IPS DF 4.7 (cell line): ENCODE results near the gene UNC13C.
"Not testable (repeated sequence)": the region's sequence is repeated elsewhere in the genome, so short reads cannot be mapped to it uniquely, and the experiment has no call there.

Experiments used
- DNase-seq: peaks from one replicate; pipeline ENCODE4 v3.0.0-alpha.2; 2013; ENCODE audit warnings: low spot score; ENCODE audit errors: extremely low read depth

Gene UNC13C

DNA sequence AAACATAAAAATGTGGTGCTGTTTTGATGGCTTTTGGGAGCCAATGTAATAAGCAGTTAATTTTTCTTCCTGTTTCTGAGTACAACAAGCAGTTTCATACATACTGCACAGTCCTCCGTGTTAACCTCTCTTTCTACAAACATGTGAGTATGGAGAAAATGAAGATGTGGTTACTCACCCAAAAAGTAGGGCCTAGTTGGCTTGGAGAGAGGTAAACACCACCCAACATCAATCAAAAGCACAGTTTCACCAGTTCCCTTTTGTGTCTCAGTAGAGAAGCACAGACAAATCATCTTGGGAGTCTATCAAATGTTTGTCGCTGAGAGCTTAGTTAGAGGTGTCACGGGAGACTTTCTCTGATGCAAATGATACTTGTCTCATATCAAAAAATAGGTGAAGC lies 320.2 kb downstream of the UNC13C start:
- DNase-seq, result no peak

DNA sequence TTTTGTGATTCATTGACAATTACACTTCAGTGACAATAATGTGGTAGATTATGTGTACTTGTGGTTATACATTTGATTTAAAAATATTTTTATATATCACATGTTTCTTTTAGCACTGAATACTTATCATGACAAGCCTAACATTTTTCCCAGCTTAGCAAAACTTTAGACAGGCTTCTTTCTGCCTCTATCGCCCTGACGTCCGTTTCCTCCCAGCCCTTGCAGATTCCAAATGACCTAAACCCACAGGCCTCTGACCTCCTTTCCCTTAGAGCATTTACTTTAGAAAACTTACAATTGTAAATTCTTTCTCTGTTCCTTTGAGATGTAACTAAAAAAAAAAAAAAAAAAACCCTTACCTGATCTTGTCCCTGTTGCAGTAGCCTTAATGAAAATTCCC lies 326.1 kb downstream of the UNC13C start:
- no peak for DNase-seq

DNA sequence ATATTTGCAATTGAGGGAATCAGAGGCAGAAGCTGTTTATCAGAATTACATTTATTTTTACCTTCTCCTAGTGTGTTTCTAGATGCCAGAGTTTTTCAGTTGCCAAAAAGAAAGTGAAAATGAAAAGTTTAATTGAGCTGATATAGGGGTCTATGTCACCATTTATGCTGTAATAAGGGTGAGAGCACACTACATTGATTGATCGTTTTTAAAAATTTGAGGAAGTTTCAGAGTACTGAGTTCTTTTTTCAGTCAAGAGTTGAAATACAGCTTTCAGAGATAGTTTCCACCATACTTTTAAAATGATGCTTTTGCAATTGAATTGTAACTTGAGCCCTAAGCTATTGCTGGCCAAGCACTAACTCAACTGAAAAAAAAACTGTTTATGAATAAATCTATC lies 326.9 kb downstream of the UNC13C start:
- DNase-seq, result no peak

DNA sequence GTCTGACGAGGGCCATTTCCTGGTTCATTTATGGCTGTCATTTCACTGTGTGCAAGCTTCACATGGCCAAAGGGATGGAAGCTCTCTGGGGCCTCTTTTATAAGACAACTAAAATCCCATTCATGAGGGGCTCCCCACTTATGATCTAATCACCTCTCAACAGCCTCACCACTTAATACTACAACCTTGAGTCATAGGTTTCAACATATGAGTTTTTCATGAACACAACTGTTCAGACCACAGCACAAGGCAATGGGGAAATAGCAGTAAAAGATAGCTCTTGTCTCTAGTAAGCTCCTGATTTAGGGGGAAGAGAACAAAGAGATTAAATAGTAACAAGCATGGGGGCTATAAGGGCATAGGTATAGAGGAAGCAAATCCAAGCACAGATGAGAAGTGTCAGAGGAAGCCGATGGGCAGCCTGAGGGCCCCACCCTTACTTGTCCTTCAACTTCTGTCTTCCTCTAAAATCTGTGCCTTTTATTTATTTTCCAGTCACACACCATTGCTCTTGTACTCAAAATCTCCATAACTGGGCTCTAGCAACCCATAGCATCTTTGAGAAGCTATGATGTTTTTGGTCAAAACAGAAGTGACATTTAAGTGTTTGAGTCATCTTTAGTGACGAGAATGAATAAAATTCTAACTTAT lies 329.1 kb downstream of the UNC13C start:
- no peak for DNase-seq

DNA sequence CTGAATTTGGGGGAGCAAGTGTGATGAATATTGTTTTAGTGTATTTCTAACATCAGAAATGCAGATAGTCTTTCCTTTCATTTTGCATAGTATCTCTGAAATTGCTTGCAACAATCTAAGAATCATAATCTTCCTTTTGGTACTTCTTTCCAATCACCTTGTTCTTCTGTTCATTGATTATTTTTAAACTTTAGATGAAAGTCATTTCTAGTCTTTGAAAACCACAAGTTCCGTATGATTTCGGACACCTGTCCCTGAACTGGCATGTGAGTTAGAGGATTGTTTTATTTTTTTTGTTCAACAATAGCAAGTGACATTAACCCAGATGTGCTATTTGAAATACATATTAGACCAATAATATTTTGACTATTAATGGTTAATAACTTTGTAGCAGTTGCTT lies 329.7 kb downstream of the UNC13C start:
- DNase-seq, result no peak

DNA sequence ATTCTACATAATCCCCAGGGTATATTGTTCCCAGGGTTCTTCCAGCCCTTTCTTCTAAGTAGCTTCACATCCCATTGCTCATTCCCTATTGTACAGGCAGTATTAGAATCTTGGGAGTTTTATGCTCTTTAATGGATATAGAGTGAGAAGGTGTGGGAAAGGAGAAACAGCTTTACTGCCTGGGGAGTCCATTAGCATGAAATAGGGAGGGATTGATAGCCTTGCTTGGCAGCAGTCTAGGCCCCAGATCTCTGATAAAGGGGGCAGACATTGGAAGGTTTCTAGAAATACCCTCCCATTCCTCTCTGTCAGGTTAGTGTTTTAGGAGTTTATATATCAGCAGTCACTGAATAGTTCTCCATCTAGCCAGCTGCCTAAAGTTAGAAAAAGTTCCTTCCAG lies 334.3 kb downstream of the UNC13C start:
- DNase-seq, result no peak

DNA sequence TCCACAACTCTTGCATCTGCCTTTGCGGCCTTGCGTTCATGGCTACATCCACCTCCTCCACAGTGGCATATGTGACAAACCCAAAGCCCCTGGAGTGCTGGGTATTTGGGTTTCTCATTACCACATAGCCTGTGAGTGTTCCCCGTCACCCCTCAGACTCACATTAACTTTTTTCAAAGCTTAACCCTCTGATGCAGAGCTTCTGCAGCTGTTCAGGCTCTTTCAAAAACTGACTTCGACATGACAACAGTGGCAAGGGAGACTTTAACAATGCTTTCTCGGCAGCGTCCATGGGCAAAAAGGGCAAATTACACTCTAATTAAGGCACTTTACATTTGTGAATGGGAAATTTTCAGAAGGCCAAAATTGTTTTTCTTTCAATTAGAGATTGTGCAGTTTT lies 343.2 kb downstream of the UNC13C start:
- no peak for DNase-seq

DNA sequence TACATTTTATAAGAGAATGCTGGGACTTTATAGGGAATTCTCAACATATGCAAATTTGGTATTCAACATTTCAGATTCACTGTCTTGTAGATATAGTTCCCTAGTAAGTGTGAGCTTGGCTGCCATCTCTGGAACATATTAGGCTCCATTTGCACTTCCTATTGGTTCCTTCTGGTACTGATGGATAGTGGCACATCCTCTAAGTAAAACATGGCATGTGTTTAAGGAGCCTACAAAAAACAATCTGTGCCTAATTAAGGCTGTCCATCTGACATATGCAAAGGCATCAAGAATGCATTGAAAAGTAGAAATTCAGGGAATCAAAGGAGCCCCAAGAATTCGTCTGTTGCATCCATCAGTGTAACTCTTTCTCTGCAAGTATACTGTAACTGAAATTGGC lies 344.1 kb downstream of the UNC13C start:
- no peak for DNase-seq

DNA sequence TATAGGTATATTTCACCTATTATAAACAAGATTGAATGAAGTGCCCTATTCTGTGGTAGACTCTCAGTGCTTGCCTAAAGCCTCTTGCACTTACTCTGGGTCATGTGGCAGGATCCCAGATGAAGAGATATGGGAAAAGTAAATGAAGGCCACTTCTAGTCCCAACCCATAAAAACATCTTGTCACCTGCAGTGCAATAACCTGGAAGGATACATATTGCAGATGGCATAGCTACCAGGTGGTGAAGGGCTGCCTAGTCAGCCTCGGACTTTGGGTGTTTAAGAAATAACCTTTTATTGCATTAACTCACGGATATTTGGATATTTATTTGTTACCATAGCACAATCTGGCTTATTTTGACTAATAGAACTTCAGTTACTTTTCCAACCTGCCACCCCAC lies 367.1 kb downstream of the UNC13C start:
- DNase-seq, result no peak

DNA sequence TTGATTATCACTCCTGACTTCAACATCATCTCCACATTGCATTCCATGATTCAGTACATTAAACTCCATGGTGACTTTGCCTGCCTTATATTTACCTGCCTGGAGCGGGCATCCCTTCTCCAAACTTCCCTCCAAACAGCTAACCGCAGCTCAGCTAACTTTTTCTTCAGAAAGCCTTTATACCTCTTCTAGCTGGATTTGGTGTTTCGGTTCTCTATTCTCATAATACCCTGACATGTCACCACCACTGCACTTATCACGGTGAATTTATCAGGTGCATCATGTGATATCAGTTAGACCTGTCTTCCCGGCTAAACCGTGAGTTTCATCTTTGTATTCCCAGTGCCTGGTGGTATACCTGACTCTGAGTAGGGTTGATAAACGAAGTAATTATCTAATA lies 367.6 kb downstream of the UNC13C start:
- DNase-seq, result no peak

DNA sequence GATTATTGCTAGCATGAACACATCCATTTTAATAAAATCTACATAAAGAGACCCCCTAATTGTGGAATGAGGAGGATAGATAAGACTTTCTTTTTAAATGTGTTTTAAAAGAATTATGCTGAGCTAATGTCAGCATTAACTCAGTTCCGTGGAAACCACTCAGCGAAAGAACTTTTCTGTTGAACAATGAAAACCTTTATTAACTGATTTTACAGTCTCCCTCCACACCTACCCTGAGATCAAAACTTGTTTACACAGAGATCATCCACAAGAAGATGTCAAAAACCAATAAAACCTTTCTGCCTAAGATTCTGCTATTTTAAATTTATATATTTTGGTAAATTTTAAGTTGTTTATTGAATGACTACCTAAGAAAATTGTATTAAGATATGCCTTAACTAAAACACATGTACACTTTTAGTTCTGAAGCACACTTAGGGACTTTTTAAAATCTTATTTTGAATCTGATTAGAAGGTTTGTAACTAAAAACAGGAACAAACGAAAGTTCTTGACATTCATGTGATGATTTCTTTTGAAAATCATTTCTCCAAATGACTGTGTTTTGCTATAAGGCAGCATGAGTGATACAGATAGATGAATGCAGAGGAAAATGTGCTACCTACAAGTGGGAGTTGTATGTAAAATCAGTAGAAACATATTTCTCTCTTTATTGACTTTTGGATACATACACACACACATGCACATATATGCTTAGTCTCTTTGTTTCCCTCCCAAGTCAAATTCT lies 369.0 kb downstream of the UNC13C start:
- no peak for DNase-seq

DNA sequence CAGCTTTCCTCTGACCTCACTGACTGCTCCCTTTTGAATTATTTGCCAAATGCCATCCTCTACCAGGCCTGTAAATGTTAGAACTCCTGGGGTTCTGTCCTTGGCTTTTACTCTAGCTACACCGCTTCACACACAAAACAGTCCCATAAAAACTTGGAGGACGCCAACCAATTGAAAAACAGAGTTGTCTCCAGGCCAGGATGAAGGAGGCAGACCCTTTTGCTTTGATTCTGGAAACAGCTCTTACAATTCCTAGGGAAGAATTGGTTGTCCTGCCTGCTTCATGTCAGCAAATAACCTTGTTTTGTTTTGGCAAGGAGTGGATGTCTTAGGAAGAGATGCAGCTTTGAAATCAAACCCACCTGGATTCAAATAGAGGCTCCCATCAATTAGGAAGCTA lies 375.5 kb downstream of the UNC13C start:
- no peak for DNase-seq

DNA sequence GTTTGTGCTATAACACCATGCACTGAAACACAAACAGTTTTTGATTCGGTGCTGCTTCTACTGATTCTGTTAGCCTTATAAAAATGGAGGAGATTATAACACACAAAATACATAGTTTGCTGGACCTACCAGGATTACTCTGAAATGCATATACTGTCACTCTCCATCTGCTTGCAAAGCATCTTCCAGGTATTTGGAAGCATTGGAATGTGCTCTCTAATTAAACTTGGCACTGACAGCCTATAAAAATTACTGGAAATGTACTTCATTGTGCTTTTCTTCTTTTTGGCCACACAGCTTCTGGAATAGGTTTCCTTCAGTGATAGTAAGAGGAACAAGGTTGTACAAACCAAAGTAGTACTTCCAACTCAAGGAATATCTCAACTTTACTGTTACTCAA lies 376.1 kb downstream of the UNC13C start:
- DNase-seq, result no peak

DNA sequence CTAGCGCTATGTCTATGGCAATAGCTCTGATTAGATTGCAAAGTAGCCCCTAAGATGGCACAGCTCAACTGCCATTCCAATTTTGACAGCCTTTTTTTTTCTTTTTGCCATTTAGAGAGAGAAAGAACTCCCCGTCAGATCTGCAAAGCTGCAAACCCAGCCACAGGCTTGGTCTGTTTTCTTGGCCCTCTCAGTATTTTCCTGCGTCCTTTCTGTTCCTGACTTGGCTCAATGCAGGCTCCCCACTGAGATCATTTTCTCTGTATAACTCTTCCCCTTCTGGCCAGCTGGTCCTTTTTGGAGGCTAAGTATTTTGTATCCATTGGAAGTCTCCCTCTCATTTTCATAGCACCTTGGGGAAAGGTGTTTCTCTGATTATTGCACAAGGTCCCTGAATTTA lies 386.7 kb downstream of the UNC13C start:
- DNase-seq, result no peak

DNA sequence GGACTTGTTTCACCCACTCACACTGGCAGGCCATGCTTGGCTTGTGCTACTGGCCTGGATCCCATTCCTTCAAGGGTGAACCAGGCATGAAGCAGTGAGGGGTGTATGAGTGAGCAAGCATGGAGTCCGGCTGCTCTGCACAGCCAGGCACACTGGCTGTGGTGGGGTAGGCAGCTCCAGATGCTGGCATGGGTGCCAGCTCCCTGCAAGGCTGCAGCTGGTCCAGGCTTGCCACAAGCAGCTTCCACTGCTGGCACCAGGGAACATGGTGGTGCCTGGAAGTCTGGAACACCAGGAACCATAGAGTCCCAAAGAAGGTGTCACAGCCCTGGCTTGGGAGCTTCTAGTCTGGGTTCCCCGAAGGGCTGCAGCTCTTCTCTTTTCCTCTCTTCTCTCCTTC lies 395.1 kb downstream of the UNC13C start:
- no peak for DNase-seq

DNA sequence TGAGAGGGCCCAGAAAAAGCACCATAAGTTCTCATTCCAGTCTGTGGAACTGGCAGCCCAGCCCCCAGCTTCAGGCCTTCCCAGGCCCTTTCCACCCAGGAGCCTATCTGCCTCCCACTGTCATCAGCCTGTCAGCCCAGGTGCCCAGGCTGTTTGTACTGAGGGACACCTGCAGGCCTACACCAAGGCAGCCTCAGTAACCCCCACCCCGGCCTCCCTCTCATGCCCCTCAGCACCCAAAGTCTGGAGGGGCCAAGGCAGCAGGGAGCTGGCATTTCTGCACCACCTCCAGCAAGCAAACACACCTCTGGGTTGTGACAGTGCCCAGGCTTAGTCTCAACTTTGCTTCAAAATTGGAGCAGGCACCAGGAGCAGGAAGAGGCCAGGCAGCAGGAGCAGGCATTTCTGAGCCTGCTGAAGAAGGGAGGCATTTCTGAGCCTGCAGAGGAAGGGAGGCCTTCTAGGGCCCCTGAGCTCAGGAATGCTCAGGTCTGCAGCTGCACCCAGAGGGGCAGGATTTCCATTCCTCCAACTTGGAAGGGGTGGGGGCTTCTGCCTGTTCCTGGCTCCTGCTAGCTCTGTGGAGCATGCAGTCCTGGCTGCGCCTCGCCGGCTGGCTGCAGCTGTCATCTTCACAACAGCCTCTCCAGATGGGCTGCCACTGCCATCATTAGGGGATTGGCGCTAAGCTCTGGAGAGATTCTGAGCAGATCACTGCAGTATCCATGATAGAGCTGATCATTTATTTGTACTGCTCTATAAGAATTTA lies 396.1 kb downstream of the UNC13C start:
- no peak for DNase-seq

DNA sequence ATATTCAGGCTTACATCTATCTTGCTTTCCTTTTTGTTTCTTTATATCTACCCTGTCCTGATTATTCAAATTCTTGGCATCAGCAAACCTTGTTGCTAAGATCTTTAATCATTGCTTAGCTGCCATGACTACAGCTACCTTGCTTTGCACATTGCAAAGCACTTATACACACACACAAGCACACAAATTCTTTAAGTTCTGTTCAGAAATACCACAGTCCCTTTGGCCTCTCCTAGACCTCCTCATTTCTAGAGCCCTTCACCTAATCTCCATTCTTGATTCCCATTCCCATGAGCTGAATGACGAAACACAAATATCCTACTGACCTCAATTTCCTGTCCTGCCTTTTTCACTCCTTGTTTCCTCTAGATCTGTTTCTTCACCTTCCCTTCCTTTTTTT lies 409.6 kb downstream of the UNC13C start:
- DNase-seq, result no peak

DNA sequence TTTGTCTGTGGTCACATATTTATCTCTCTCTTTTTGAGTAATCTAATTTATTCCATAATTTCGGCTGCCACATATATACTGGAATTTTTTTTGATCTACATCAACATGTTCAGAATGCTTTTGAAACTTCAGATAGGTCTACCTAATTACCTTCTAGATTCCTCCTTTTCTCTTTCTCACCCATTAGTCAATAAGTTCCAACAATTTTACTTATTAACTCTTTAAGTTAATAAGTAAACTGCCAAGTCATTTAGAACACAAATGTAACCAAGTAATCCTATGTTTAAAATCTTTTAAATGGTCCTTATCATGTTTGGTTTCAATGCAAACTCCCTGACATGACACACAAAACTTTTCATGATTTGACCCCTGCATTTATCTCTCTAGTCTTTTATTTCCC lies 410.5 kb downstream of the UNC13C start:
- no peak for DNase-seq

DNA sequence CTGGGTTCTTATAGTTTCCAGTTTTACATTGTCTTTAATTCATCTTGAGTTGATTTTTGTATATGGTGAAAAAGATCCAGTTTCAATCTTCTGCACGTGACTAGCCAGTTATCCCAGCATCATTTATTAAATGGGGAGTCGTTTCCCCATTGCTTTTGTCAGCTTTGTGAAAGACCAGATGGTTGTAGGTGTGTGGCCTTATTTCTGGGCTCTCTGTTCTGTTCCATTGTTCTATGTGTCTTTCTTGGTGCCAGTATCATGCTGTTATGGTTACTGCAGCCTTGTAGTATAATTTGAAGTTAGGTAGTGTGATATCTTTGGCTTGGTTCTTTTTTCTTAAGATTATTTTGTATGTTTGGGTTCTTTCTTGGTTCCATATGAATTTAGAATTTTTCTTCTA lies 432.2 kb downstream of the UNC13C start:
- no peak for DNase-seq

DNA sequence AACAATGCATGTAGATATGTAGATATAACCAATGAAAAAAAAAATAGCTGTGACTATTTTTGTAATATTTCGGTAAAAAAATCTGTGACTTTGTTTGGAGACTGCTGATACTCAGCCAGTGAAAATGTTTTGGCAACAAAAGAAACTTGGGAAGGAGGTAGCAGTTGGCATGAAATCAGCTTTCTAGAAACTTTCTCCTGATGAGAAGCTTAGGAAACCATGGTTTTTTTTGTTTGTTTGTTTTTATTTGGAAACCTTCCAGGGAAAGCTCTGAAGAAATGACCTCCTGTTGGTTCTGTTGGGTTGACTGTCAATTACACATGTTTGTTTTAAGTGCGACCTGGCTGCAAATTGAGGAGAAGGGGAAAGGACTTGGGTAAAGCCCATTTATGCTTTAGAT lies 445.9 kb downstream of the UNC13C start:
- DNase-seq, result no peak

DNA sequence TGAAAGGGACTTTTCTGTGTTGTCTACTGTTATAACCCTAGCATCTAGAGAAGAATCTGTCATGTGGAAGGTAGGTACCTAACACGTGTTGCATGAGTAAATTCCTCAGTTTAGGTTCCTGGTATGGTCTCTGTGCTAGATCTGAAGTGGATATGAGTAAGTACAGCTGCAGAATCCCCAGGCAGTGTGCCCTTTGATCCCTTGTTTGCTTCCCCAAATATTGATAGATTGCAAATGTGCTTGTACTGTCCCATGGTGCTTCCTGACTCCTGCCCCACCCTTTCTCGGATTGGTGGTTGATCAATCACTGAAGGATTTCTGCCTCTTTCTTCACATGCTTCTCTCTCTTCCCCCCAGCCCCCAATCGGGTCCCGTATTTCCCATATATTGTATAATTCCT lies 450.4 kb downstream of the UNC13C start:
- DNase-seq, result no peak

DNA sequence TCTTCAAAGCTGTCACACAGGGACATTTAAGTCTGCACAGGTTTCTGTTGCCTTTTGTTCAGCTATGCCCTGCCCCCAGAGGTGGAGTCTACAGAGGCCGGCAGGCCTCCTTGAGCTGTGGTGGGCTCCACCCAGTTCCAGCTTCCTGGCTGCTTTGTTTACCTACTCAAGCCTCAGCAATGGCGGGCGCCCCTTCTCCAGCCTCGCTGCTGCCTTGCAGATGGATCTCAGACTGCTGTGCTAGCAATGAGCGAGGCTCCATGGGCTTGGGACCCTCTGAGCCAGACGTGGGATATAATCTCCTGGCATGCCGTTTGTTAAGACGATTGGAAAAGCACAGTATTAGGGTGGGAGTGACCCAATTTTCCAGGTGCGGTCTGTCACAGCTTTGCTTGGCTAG lies 472.0 kb downstream of the UNC13C start:
- DNase-seq, result not testable (repeated sequence)

DNA sequence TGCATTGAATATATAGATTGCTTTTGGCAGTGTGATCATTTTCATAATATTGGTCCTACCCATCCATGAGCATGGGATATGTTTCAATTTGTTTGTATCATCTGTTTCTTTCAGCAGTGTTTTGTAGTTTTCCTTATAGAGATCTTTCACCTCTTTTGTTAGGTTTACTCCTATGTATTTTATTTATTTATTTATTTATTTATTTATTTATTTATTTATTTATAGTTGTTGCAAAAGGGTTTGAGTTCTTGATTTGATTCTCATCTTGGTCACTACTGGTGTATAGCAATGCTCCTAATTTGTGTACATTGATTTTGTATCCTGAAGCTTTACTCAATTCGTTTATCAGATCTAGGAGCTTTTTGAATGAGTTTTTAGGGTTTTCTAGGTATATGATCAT lies 478.2 kb downstream of the UNC13C start:
- no peak for DNase-seq
